ENCODE results near the gene GPC6. TPM values are rescaled to one million over a fixed set of nuclear protein-coding genes. Genes with fewer than 3 reads are reported as not detected.

GPC6 gene
- total RNA-seq, 1 donor = 77.8 TPM

- no peaks in the 10 kb centered on the region for H3K27me3 ChIP-seq (ENCODE audit: insufficient read depth, low read length)
- H3K79me2 ChIP-seq (ENCODE audit: insufficient read depth, low read length) = no peaks in the 10 kb centered on the region
- no peak for TF ChIP-seq CTCF (IDR thresholded peaks at IDR 0.05; ENCODE audit: extremely low read depth, low read depth, low read length)
- H3K4me3 ChIP-seq (ENCODE audit: insufficient read depth, low read length) = no peak overlapping the region
- no peak overlapping the region for H2AFZ ChIP-seq (ENCODE audit: low read length)
- no peaks in the 10 kb centered on the region for H3K9me3 ChIP-seq (ENCODE audit: low read depth, low read length)
- no peak overlapping the region for H3K27ac ChIP-seq (ENCODE audit: low read depth, low read length)
- no peaks in the 10 kb centered on the region for H3K4me1 ChIP-seq (ENCODE audit: insufficient read depth, low read length)
- DNase-seq (ENCODE audit: insufficient read length, low spot score, missing footprints) = no peak
- H4K20me1 ChIP-seq (ENCODE audit: insufficient read depth, low read length) = no peaks in the 10 kb centered on the region
- H3K4me2 ChIP-seq (ENCODE audit: insufficient read depth, low read length) = no peak overlapping the region
- H3K36me3 ChIP-seq (ENCODE audit: insufficient read depth, low read length) = no peaks in the 10 kb centered on the region
These were observed 327.9 kb downstream of the GPC6 start for GRCh38 chr13:93554514-93554913.

GRCh38 chr13:93558637-93559036 is 332.0 kb downstream of the GPC6 start:
- H3K79me2 ChIP-seq (ENCODE audit: insufficient read depth, low read length) = no peaks in the 10 kb centered on the region
- no peak overlapping the region for H3K4me2 ChIP-seq (ENCODE audit: insufficient read depth, low read length)
- H4K20me1 ChIP-seq (ENCODE audit: insufficient read depth, low read length) = no peaks in the 10 kb centered on the region
- H3K9me3 ChIP-seq (ENCODE audit: low read depth, low read length) = no peaks in the 10 kb centered on the region
- H2AFZ ChIP-seq (ENCODE audit: low read length) = no peak overlapping the region
- no peak overlapping the region for H3K4me3 ChIP-seq (ENCODE audit: insufficient read depth, low read length)
- peaks cover 4% of the 10 kb centered on the region for H3K4me1 ChIP-seq (ENCODE audit: insufficient read depth, low read length)
- H3K36me3 ChIP-seq (ENCODE audit: insufficient read depth, low read length) = no peaks in the 10 kb centered on the region
- no peaks in the 10 kb centered on the region for H3K27me3 ChIP-seq (ENCODE audit: insufficient read depth, low read length)
- DNase-seq (ENCODE audit: insufficient read length, low spot score, missing footprints) = no peak
- TF ChIP-seq CTCF (IDR thresholded peaks at IDR 0.05; ENCODE audit: extremely low read depth, low read depth, low read length) = no peak
- H3K27ac ChIP-seq (ENCODE audit: low read depth, low read length) = no peak overlapping the region

- DNase-seq (ENCODE audit: insufficient read length, low spot score, missing footprints) = peak; percentile 73
- H3K27ac ChIP-seq (ENCODE audit: low read depth, low read length) = no peak overlapping the region
- no peaks in the 10 kb centered on the region for H3K36me3 ChIP-seq (ENCODE audit: insufficient read depth, low read length)
- H3K27me3 ChIP-seq (ENCODE audit: insufficient read depth, low read length) = no peaks in the 10 kb centered on the region
- no peak for TF ChIP-seq CTCF (IDR thresholded peaks at IDR 0.05; ENCODE audit: extremely low read depth, low read depth, low read length)
- H2AFZ ChIP-seq (ENCODE audit: low read length) = no peak overlapping the region
- H3K9me3 ChIP-seq (ENCODE audit: low read depth, low read length) = no peaks in the 10 kb centered on the region
- peaks cover 4% of the 10 kb centered on the region for H3K4me1 ChIP-seq (ENCODE audit: insufficient read depth, low read length)
- no peak overlapping the region for H3K4me3 ChIP-seq (ENCODE audit: insufficient read depth, low read length)
- H4K20me1 ChIP-seq (ENCODE audit: insufficient read depth, low read length) = no peaks in the 10 kb centered on the region
- H3K4me2 ChIP-seq (ENCODE audit: insufficient read depth, low read length) = no peak overlapping the region
- no peaks in the 10 kb centered on the region for H3K79me2 ChIP-seq (ENCODE audit: insufficient read depth, low read length)
These were observed 333.1 kb downstream of the GPC6 start for GRCh38 chr13:93559718-93560117.

- Histone ChIP-seq H3K79me2 (ENCODE audit: insufficient read depth, low read length) (no peaks in the 10 kb centered on the region), H3K27me3 (ENCODE audit: insufficient read depth, low read length) (no peaks in the 10 kb centered on the region), H3K27ac (ENCODE audit: low read depth, low read length) (no peak overlapping the region), H3K4me3 (ENCODE audit: insufficient read depth, low read length) (no peak overlapping the region), H2AFZ (ENCODE audit: low read length) (no peak overlapping the region), H4K20me1 (ENCODE audit: insufficient read depth, low read length) (no peaks in the 10 kb centered on the region), H3K9me3 (ENCODE audit: low read depth, low read length) (no peaks in the 10 kb centered on the region), H3K4me2 (ENCODE audit: insufficient read depth, low read length) (no peak overlapping the region), H3K4me1 (ENCODE audit: insufficient read depth, low read length) (peaks cover 4% of the 10 kb centered on the region), H3K36me3 (ENCODE audit: insufficient read depth, low read length) (no peaks in the 10 kb centered on the region)
- no peak for TF ChIP-seq CTCF (IDR thresholded peaks at IDR 0.05; ENCODE audit: extremely low read depth, low read depth, low read length)
- DNase-seq (ENCODE audit: insufficient read length, low spot score, missing footprints) = no peak
These were observed 335.1 kb downstream of the GPC6 start for GRCh38 chr13:93561576-93562225.

Measured in osteoblast (primary cell).